Fibroblast of gingiva (primary cell): ENCODE data around the gene NEURL1.
"Not testable (repeated sequence)": the region's sequence is repeated elsewhere in the genome, so short reads cannot be mapped to it uniquely, and the experiment has no call there.

Experiments
- DNase-seq: peaks from one replicate; pipeline ENCODE4 v3.0.0-alpha.2; 2011; ENCODE audit warnings: low read depth

The NEURL1 gene

GRCh38 chr10:103514244-103514643 lies 20.7 kb downstream of the NEURL1 start:
- DNase-seq: no peak

DNA sequence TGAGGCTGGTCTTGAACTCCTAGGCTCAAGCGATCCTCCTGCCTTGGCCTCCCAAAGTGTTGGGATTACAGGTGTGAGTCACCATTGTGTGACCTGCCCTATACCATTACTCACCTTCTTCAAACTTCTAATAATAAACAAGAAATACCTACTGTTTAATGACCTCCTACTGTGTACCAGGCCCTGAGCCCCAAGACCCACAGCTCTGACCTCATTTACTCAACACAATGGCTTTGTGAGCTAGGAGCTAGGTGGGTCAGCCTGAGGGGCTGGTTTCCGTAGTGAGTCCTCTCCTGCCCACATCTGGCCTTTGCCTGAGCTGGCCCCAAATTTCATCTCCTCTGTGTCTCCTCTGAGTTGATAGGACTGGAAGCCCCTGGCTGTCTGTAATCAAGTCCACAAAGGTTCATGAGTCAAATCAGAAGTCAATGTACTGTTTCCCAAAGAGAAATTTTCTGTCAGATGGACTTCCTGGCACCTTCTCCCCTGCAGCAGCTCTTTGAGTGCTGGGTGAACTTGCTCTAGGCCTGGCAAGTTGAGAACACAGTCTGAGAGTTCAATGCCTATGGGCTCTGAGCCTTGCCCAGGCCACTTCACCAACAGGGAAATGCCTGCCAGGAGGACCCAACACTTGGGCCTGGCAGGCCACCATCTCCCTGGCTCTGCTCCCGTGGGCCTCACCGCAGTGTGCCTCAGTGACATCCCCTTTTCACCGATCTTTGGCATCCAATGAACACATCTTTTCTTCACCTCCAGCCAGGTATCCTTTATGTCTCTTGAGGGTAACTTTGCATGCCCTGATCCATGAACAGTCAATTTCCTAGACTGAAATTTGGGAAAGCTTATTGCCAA lies 24.0 kb downstream of the NEURL1 start:
- DNase-seq: no peak

- no peak for DNase-seq
Measured at GRCh38 chr10:103519798-103520197, 26.3 kb downstream of the NEURL1 start.

GRCh38 chr10:103522006-103522405 lies 28.5 kb downstream of the NEURL1 start:
- DNase-seq: not testable (repeated sequence)

DNA sequence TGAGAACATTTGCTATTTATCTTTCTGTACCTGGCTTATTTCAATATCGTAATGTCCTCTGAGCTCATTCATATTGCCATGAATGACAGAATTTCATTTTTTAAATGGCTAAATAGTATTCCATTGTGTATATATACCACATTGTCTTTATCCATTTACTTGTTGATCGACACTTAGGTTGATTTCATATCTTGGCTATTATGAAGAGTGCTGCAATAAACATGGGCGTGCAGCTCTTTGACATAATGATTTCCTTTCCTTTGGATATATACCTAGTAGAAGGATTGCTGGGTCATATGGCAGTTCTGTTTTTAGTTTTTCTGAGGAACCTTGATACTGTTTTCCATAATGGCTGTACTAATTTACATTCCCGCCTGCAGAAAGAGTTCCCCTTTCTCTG lies 30.2 kb downstream of the NEURL1 start:
- no peak for DNase-seq

DNA sequence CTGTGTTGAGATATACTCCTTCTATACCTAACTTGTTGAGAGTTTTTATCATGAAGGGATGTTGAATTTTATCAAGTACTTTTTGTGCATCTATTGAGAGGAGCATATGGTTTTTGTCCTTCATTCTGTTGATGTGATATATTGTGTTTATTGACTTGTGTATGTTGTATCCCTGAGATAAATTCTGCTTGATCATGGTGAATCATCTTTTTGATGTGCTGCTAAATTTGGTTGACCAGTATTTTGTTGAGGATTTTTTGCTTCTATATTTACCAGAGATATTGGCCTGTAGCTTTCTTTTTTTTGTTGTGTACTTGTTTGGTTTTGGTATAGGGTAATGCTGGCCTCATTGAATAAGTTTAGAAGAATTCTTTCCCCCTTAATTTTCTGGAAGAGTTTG lies 32.4 kb downstream of the NEURL1 start:
- DNase-seq: no peak

DNA sequence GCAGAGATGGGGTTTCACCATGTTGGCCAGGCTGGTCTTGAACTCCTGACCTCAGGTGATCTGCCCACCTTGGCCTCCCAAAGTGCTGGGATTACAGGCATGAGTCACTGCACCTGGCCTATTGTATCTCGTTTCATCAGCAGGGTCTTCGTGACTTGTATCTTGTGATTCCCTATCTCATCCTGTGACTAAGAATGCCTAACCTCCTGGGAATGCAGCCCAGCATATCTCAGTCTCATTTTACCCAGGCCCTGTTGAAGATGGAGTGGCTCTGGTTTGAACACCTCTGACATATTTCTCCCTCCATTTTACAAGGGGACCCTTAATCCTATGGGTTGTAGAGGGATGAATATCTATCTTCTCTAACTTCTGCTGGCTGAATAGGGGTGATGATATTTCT lies 34.0 kb downstream of the NEURL1 start:
- DNase-seq: not testable (repeated sequence)

DNA sequence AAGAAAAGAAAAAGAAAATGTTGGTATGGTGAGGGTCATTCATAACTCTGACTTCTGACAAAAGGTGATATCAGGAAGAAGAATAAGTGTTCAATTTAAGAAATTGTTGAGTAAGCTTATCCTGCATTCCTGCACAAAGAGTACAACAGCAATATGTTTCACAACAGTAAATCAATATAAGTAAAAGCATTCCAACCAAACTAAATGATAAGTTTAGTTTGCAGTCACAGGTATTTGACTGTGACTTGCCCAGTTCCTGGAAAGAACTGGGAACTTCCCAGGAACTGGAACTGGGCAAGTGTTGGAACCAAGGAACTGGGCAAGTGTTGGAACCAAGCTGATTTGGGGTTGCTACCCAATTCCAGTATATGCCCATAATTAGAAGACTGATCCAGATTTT lies 35.0 kb downstream of the NEURL1 start:
- no peak for DNase-seq

DNA sequence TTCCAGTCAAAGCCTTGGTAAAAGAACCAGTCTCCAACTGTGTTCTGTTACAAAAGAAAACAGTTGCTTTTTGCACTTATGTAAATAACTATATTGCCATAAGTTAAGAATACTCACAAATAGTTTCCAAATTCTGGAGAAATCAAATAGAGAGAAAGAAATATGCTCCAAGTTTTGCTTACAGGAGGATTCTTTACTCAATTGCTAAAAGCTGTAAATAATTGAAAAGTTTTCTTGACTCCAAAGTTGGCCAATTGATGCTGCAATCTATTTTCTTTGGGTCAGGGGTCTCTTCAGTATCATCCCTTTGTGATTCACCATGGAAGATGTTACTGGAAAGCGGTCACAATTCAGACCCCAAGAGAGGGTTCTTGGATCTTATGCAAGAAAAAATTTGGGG lies 36.0 kb downstream of the NEURL1 start:
- no peak for DNase-seq

GRCh38 chr10:103533827-103534226 lies 40.3 kb downstream of the NEURL1 start:
- DNase-seq: no peak

DNA sequence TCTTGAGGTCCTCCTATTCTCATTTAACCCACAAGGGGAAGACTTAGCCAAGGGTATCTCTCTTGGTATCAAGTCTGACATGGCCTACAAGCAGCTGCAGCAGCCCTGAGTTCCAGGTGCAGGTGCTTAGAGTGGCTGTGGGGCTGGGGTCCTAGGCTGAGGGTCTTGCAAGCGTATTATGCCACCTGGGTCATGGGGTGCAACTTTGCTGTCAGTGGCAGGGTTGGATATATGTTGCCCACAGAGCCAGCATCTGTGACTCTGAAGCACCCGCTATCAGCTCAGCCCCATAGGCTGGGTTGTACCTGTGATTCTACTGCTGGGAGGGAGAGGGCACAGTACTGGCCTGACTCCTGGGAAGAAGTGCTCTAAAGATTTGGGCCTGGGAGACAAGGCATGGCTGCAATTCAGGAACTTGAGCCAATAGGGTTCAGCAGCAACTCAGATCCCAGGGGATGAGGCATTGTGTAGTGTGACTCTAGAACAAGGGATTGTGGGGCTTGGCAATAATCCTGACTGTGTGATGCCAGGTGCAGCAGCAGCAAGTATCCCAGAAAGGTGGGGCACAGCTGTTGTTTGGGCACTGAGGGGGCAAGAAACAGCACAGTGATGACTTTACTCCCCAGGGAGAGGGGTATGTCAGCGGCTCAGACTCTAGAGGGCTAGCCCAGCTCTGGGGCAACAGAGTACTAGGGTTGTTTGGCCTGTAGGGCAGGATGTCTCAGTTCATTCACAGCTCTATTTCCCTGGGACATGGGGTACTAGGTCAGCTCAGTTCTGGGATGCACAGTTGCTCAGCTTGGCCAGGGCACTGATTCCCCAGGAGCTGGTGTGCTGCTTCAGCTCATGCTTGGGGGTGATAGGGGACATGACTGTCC lies 41.4 kb downstream of the NEURL1 start:
- DNase-seq: no peak

- DNase-seq: no peak
Measured at GRCh38 chr10:103535595-103535994, 42.1 kb downstream of the NEURL1 start.

DNA sequence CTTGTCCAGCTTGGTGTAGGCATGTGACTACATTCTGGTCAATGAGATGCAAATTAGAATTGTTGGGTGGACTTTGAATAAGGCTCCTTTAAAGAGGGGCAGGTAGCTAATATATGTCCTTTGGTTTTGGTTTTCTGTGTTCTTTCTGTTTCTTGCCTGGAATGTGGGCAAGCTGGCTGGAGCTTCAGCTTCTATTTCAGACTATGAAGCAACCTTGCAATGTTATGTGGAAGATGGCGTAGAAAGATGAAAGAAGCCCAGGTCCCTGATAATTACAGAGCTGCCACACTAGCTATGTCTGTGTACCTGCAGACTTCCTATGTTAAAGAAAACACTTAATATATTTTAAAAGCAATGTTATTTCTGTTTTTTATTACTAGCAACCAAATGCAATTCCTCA lies 46.2 kb downstream of the NEURL1 start:
- no peak for DNase-seq

DNA sequence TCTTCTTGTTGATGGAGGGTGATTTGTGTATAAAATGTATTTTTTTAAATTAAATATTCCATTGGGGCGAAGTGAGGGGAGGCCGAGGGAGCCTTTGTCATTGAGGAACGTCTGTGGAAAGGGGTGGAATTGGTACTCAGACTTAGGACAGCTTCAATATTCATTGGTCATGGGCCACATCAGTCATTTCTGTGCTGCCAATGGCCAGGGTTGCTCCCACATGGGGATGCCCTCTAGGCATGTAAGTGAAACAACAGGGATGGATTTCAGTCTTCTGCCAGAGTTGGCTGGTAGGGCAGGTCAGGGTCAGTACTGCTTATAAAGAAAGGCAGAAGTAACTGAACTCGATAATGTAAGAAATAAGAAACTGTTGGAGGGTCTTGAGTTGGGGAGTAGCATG lies 47.2 kb downstream of the NEURL1 start:
- DNase-seq: peak; percentile 41

DNA sequence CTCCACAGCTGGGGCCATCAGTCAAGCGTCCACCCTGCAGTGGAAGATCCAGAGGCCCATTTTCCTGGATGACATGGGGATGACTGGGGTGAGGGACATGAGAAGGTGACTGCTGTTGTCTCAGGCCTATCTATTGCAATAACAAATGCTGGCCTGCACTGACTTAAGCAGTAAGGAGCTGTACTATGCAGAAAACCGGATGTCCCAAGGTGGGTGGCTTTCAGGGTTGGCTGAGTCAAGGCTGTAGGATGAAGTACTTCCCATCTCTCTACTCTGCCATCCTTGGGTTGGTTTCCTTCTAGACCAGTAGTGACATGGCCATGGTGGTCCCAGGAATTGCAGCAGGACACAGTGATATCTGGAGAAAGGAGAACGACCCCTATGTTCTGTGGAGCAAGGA lies 48.1 kb downstream of the NEURL1 start:
- DNase-seq: no peak

DNA sequence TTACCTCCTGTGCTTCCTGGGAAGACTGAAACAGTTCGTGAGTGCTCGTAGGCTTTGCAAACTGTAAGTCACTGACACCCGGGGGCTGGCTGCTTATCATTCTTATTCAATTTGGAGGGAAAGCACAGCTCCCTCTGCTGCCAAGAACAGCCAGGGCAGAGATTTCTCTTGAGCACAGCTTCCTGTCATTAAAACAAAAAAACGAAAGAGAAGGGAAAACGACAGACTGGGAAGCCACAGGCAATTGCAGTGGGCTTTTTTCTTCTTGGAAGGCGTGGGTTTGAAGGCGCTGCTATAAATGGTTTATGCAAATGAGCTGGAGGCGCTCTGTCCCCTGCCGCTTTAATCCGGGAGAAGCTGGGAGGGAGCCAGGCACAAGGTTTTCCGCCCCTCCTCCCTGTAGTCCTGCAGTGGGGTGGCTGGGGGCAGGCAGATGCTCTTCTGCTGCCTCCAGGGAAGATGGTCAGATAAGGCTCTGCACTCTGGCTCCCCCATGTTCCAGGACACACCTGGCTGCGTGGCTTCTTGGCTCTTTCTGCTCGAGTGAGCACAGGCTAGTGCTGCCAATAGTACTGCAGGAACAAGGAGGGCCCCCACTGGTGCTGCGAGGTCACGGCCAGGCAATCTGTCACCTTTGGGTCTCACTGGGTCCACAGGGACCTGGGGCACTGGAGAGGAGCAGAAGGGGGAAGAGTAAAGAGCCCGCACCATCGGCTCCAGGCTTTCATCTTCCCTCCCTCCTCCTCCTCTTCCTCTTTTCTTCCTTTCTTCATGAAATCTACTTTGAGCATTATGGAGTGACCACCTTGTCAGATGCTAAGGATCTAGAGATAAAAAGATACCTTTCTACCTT lies 49.5 kb downstream of the NEURL1 start:
- DNase-seq: peak; percentile 14

DNA sequence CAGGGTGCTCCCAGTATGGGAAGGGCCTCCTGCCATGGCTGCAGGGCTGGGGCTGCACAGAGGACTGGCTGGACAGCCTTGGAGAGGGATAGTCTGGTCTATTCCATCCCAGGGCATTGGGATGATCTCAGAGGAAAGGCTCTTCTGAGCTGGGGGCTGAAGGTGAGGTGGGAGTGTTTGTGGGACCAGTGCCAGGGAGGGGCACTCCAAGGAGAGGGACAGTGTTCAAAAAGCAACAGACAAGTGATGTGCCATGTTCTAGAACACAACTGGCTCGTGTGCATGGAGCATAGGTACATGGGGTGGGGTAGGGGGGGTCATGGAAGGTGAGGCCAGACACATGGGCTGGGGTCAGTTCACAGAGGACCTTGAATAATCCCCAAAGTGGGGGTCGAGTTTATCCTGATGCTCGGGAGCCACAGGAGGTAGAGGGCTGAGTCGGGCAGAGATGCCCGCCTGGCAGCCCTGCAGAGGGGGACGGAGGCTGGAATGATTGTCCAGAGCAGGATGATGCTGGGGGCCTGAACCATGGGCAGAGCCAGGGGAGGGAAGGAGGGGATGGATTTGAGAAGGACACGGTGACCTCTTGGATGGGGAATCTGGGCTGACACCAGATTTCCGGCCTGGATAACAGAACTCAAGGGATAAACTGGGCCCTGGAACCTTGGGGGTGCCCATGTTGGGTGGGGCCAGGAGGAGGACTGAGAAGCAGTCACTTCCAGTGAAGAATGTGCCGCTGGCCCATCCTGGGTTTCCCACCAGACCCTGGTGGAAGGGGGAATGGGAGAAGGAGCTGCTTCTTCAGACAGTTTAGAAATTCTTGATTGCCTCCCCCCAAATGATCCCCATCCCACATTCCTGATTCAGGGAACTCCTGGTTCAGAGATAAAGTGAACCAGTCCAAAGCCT lies 50.4 kb downstream of the NEURL1 start:
- no peak for DNase-seq

DNA sequence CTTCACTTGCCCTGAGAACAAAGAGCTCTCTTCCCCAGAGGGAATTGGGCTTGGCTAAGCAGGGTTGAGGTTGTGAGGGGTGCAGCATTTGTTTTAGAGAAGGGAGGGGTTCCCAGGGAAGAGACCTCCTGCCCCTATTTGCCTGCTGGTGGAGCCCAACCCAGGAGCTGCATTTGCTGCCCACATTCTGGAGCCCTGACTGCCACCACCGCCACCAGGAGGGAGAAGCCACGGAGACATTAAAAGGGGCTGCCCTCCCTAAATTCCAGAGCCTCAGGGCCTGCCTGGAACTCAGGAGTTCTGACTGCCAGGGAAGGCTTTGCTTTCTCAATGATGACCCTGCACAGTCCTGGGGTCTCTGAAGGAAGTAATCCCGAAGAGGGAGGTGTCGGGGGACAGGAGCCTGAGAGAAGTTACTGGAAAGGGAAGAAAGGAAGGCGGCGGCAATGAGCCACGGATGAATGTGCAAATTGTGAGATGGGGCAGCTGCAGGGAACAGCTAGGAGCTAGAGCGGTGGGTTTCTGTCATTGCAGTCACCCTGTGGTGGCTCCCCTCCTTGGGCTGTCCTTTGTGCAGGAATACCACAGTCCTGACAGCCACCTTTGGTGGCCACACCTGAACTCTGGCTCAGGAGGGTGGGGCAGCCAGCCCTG lies 51.3 kb downstream of the NEURL1 start:
- no peak for DNase-seq

- DNase-seq: no peak
Measured at GRCh38 chr10:103545366-103545765, 51.9 kb downstream of the NEURL1 start.

DNA sequence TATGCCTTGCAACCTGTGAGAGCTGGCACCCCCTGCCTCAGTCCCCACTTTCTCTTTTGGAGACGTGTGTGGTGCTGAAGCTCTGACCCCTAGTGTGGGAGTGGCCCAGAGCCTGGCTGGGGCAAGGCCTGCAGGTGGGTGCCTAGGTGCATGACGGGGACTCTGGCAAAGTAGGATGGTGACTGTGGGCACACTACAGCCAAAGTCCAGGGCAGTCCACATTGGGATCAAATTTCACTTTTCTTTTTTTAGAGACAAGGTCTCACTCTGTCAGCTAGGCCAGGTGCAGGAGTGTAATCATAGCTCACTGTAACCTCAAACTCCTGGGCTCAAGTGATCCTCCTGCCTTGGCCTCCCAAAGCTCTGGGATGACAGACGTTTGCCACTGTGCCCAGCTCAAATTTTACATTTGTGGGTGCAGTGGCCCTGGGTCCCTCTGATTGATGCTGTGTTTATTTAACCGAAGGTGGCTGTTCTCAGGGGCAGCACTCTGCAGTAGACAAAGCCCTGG lies 52.3 kb downstream of the NEURL1 start:
- no peak for DNase-seq
